HG03097 (cell line): ENCODE measurements around the gene RHCG.
"Not testable (repeated sequence)": the region's sequence is repeated elsewhere in the genome, so short reads cannot be mapped to it uniquely, and the experiment has no call there.

Experiments
- ATAC-seq: cut with Tn5 transposase; IDR thresholded peaks from one replicate; pipeline ENCODE4 v1.9.1; 2021; ENCODE audit not compliant: unreplicated experiment, low FRiP score

The RHCG gene

DNA sequence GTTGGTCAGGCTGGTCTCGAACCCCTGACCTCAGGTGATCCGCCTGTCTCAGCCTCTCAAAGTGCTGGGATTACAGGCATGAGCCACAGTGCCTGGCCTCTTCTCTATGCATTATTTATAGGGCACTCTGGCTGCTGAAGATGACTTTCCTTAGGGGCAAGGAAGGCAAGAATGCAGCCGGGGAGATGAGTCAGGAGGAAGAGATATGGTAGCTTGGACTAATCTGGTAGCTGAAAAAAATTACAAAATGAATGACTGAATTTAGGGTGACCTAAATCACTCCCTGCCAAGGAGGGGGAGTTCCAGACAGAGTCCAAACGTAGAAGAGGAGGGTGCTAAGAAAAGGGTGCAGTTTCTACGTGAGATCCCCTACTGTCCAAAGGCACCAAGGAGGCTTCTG is 14.2 kb downstream of the RHCG start:
- ATAC-seq: no peak

DNA sequence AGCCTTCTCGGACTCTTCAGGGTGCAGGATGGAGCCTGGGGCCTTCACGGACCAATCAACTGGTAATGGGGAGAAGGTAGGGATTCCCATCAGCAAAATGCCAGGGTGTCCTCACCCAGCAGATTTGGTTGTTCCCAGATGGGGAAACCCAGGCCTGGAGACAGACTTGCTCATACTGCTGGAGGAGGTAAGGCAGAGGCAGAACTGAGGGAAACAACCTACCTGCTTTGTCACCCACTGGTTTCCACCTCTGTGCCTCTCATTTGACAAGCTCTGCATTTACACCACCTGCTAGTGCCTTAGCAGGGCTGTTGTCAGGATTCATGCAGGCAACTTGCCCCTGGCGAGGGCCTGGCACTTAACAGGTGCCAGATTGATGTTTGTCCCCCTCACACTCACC is 15.9 kb downstream of the RHCG start:
- no peak for ATAC-seq

DNA sequence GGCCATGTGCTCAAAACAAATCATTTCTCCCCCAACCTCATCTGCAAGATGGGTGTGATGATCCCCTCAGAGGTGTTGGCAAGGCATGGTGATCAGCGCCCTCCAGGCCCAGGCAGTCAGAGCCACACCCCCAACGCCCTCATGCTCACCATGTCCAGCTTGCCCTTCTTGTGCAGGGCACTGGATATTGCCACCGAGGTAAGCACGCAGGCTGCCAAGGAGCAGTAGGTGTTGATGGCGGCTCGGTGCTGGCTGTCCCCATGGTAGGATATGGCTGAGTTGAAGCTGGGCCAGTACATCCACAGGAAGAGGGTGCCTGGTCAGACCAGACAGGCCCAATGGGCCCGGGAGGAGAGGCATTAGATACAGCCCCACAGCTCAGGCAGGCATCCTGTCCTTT is 17.2 kb downstream of the RHCG start:
- no peak for ATAC-seq

DNA sequence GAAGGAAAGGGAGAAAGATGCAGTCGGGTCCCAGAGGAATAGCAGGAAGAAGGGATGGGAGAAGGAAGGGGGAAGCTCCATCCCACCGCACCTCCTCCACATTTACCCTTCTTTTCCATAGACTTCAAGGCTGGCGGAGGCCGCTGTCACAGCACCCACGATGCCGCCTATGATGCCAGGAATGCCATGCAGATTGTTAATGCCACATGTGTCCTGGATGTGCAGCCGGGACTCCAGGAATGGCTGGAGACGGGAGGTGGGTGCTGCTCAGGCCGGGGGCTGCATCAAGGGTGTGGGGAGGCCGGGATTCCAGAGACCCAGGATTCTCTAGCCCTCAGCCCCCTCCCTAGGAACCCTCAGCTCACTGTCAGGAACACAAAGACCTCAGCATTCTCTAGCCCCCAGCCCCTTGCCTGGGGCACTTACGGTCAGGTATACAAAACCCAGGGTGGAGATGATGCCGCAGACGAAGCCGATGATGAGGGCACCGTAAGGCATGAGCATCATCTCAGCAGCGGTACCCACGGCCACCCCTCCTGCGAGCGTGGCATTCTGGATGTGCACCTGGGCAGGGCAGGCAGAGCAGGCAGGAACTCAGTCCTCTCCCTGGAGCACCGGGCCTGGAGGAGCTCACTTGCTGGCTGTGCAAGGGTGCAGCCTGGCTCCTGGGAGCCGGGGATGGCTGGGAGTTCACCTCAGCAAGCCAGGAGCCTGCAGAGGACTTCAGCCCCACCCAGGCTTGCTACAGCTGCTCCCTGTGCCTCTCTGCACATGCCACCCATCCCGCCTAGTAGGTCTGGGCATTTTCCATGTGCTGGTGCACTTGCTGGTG is 18.8 kb downstream of the RHCG start:
- ATAC-seq: no peak

DNA sequence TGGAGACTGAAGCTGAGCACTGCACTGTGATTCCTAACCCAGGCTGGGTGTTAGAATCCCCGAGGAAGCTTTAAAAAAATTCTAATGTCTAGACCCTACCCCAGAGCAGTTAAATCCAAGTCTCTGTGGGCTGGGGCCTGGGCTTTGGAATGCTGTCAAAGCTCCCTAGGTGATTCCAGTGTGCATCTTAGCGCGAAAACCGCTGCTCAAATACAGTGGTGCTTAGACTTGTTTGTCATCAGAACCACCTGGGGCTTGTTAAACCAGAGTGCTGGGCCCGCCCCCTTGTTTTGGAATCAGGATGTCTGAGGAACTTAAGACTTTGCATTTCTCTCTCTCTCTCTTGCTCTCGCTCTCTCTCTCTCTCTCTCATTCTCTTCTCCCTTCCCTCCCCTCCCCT is 20.7 kb downstream of the RHCG start:
- ATAC-seq: no peak

DNA sequence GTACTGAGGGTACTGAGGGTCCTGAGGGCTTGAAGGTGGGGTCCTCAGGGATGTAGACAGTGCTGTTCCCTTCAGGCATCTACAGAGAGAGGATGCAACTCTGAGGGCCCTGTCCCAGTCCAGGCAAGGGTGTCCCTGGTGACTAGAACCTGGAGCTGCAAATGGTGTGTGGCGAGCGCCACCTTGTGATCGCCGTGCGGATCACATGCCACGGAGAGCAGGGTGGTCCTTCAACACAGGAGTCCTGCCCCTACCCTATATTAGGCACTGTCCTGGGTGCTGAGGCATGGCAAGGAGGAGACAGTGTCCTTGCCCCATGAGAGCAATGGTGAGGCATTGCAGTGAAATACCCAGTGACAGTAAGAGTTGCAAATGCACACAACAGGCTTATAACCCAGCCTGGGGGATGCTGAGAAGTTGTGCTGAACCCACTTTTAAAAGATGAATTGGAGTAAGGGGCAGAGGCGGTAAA is 23.6 kb downstream of the RHCG start:
- no peak for ATAC-seq

DNA sequence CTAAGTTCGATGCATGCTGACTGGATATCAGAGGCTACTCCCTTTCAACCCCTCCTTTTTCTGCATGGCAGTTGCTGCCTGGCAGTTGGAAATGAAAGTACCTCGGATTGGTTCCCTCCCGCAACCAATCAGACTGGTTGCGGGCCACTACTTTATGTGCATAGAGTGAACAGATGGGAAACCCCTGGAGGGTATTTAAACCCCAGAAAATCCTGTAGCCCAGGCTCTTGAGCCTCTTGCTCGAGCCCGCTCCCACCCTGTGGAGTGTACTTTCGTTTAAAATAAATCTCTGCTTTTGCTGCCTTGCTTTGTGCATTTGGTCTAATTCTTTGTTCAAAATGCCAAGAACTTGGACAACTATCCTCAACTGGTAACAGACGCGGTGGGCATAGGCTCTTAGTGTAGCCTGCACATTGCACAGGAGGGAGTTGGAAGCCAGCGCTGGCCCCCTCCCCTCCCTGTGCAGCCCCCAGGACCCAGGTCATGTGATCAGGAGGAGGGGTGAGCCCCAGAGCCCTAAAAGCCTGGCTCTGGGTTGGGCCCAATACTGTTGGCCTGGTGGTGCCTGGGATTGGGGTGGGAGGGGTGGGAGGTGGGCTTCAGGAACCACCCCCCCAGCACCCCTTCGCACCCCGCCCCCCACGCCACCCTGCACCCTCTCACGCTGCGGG is 26.8 kb downstream of the RHCG start:
- no peak for ATAC-seq

DNA sequence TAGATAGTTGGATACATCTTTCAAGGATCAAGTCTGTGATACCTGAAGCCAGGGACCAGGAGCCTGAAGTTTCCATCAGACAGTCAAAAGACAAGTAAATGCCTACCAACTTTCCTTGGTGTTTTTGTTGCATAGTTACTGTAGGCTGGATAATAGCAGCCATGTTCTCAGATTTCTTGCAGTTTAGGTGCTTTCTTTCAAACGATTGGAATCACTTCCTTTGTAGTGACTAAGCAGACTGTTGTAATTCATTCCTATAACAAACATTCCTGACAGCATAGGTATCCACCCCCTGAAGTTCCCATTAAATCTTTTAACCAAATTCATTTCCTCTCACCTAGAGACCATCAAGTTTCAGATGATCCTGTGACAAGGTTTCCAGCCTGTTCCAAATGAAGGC is 27.6 kb downstream of the RHCG start:
- not testable (repeated sequence) for ATAC-seq

DNA sequence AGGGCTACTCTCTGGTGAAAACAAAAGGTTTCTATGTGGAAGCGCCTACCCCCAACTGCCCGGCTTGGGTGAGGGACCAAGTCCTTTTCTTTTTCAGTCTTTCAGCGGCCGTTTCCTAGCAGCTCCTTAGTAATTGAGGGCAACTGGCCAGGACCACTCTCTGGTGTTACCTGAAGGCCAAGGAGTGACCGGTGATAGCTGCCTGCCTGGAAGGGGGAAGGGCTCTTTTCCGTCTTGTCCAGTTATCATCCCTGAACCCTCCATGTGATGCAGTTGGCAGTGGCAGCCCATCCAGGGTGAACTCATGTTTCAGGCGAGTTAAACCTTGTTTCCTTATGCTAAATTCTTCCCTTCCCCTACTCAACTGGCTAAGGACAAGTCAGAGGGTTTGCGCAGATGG is 33.3 kb downstream of the RHCG start:
- ATAC-seq: no peak

DNA sequence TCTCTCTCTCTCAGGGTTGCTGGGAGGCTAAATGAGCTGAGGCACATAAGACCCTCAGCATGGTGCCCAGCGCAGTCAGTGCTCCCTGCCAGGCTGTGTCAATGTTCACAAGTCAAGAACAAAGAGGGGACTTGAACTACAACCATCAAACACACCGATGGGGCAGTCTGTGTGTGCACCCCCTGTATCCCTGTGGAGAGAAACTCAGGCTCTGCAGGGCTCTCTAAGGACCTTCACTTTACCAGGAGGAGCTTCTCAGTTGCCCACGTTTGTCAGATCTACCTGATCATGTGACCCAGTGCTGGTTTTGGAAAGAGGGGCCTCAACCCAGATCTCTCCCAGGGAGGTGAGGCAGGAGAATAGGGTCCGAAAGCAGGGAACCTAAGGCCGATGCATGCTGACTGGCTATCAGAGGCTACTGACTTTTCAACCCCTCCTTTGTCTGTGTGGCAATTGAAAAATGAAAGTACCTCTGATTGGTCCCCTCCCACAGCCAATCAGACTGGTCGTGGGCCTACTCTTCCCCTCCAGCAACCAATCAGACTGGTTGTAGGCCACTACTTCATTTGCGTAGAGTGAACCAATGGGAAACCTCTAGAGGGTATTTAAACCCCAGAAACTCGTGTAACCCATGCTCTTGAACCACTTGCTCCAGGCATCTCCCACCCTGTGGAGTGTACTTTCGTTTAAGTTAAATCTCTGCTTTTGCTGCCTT is 34.0 kb downstream of the RHCG start:
- ATAC-seq: no peak

DNA sequence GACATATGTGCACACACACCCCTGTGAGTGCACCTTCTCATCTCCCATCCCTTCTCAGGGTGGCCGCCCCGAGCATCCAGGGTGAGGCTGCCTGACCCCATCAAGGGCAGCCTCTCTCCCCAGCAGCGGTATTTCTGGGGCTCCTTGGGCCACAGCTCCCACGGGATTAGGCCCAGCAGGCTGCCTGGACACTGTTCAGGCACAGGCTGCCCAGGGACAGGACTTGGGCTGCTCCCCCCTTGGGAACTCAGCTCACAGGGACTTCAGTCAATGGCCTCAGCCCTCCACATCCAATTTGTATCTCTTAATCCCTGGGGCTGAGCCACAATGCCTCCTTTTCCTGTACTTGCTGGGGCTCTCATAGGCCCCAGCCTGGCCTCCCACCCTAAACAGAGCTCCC is 35.0 kb downstream of the RHCG start:
- ATAC-seq: no peak

DNA sequence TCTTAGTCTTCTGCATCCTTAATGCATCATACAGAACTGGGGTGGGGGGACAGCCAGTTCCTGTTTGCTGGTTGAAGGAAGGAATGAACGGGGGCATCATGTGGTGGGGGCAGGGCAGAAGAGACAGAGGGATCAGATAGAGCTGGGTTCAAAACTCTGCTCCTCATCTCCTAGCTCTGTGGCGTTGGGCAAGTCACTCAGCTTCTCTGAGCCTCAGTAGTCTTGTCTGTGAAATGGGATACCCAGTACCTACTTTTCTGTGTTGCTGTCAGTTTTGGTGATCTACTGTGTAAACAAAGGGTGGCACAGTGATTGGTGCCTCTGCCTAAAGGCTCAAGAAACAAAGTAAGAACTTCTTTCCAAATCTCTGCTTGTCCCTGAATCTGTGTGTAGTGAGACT is 36.3 kb downstream of the RHCG start:
- no peak for ATAC-seq

DNA sequence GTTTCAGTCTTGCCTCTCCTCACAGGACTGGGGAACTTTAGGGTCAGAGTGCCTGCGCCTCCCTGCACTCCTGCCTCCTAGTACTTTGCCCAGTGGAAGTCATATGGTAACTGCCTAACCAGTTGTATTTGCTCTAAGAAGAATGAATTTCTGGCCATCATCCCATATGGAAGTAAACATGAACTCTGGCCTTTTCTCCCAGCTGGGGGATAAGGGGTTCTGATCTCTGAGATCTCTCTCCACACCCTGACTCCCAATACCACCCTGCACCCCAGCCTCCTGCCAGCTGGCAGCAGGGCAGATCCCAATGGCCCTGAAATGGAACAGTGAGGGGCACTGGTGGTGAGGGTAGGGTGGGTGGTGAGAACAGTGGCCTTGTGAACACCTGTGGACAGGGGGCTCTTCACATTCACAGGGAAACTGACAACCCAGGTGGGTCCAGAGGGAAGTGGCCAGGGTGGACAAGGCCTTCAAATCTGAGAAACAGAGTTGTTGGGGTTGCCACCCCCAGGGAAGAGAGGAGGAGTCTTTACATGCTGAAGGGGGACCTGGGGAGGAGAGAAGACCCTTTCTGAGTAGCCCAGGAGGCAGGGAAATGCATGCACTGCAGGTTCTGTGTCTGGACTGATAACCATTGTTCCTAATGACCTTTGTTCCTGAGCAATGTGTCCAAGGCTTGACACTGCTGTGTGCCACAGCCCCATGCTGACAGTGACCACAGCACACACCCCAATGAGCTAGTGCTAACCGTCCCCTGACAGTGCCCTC is 36.9 kb downstream of the RHCG start:
- ATAC-seq: no peak

DNA sequence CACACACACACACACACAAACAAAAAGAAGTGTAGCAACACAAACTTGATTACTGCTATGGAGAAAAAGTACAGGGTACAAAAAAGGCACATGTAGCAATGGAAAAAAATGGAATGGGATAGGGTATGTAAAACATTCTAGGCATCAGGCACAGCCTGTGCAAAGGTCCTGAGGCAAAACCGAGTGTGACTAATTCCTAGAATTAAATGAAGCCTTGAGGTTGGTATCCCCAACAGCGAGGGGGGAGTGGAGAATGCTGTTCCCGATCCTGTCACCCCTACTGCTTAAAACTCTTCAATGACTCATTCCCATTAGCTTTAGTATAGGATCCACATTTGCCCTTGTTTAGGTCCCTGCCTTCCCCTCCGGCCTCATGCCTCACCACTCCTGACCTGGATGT is 37.9 kb downstream of the RHCG start:
- no peak for ATAC-seq

DNA sequence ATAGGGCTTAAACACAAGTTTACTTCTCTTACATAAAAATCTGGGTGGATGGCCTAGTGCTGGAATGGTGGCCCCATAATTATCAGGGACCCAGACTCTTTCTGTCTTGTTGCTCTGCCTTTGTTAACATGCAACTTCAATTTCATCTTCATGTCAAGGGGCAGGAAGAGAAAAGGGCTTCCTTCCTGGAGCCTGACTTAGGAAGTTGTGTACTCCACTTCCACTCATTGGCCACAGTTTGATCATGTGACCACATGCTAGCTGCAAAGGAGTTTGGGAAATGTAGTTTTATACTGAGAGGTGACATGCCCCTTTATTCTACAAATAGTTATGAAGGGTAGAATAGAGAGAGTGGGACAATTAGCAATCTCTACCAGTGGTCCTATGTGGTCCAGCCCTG is 39.3 kb downstream of the RHCG start:
- ATAC-seq: no peak

DNA sequence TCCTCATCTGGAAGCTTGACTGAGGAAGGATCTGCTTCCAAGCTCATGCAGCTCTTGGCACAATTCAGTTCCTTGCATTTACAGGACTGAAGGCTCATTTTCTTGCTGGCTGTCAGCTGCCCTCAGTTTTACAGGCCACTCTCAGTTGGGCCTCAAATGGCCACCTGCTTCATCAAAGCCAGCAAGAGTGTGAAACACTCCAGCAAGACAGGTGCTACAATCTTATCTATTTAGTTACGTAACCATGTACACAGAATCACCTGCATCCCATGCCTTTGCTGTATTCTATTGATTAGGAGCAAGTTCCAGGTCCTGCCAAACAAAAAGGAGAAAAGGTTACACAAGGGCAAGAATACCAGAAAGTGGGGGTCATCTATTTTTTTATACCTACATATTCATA is 40.8 kb downstream of the RHCG start:
- ATAC-seq: no peak

DNA sequence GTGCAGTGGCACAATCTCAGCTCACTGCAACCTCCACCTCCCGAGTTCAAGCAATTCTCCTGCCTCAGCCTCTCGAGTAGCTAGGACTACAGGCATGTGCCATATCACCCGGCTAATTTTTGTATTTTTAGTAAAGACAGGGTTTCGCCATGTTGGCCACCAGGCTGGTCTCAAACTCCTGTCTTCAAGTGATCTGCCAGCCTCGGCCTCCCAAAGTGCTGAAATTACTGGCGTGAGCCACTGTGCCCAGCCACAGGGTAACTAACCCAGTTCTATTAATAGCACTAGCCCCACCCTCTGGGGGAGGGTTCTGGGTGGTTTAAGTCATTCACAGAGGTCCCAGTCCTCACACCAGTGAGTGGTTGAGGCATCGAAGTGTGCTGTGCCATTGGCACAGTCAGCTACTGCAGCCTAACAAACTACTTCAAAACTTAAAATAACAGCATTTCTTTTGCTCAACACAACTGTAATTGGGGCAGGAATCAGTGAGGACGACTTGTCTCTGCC is 44.0 kb downstream of the RHCG start:
- no peak for ATAC-seq

DNA sequence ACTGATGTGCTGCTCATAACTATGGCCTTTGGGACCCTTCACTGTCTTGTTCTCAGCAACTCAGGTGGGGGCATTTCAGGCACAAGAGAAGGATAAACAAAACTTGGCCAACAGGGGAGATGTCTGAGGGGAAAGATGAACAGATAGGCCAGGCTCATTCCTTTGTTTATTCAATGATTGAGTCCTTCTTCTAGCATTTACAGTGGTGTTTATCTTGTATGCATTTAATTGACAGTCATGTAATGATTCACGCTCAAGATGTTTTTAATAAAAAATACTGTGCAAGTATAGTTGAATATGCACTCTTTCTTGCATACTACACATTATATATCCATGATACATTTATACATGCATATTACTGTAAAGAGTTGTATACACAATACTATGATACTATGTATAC is 44.5 kb downstream of the RHCG start:
- no peak for ATAC-seq

DNA sequence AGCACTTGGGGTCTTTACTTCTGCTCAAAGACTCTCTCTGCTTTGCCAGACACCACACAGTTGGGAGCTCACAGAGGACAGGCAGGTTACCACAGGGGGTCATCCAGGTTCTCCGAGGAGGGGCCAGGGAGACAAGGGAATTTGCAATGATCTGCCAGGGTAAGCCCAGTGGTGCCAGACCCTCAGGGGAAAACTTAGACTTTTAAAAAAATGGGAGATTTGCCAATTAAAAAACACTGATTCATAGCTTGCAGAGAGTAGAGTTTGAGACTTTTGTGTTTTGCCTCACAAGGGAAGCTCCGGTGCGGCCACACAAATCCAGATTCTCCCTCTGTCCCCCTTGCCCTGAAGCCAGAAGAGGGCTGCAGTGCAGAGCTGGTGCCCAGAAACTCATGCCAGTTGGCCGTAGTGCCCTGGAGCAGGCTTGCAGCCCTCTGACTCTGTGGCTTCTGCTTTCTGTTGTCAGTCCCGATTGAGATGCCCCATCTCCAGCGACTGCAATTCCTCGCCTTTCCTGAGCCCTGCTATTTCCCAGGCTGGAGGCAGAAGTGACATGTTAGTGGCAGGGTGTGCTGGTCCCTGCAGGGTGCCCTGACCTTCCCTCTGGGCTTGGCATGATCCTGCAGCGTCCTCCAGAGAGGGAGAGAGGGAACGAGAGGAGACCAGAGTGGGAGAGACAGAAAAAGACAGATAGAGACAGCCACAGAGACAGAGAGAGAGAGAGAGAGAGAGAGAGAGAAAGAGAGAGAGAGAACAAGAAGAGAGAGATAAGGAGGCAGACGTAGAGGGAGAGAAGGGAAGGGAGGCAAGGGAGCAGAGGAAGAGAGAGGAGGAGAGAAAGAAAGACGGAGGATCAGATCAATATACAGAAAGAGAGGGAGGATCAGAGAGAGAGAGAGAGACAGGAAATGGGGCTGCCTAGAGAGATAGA is 46.0 kb downstream of the RHCG start:
- no peak for ATAC-seq

DNA sequence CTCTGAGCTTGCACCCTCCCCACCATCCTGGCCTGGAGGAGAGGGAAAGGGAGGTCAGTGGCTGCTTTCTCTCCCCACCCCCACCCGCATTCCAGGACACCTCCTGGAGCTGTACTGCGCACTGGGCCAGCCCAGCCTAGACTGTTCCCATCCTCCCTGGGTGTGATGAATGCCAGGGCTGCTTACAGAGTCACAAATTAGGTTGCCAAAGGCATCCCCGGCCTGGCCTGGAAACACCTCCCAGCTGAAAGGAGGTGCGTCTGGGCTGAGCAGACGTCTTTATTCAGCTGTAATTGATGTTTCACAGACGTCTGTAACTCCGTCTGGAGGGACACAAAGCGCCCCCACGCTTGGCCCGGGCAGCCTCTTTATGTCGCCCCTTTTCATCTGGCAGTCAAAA is 47.6 kb downstream of the RHCG start:
- no peak for ATAC-seq
